Neuronal stem cell (in vitro differentiated cells): ENCODE data around the gene ABCB9.
A peak's percentile ranks its signal among the peaks of the same experiment; 100 is the strongest.

Source experiments
- DNase-seq: peaks from one replicate; pipeline ENCODE4 v3.0.0-alpha.2; 2013; ENCODE audit warnings: low spot score
- H2AFZ ChIP-seq: one replicate; pipeline ENCODE4 v1.6.1; 2013; ENCODE audit warnings: mild to moderate bottlenecking, low read length, inconsistent platforms
- H2AK5ac ChIP-seq: 2 replicates; pipeline ENCODE4 v1.6.1; 2013; ENCODE audit warnings: low read depth, mild to moderate bottlenecking, inconsistent platforms, low read length, moderate library complexity, mixed read lengths
- H2BK120ac ChIP-seq: 2 replicates; pipeline ENCODE4 v1.6.1; 2013; ENCODE audit warnings: low read depth, mild to moderate bottlenecking, inconsistent platforms, low read length, moderate library complexity, mixed read lengths
- H2BK12ac ChIP-seq: one replicate; pipeline ENCODE4 v1.6.1; 2013; ENCODE audit warnings: low read length, inconsistent platforms
- H2BK15ac ChIP-seq: 2 replicates; pipeline ENCODE4 v1.6.1; 2013; ENCODE audit warnings: mild to moderate bottlenecking, low read length, inconsistent platforms, mixed read lengths
- H2BK5ac ChIP-seq: one replicate; pipeline ENCODE4 v1.6.1; 2013; ENCODE audit warnings: inconsistent platforms, mild to moderate bottlenecking, low read length, moderate library complexity
- H3K14ac ChIP-seq: one replicate; pipeline ENCODE4 v1.6.1; 2013; ENCODE audit warnings: low read length, inconsistent platforms
- H3K18ac ChIP-seq: 2 replicates; pipeline ENCODE4 v1.6.1; 2013; ENCODE audit warnings: low read length, inconsistent platforms
- H3K23ac ChIP-seq: 2 replicates; pipeline ENCODE4 v1.6.1; 2013; ENCODE audit warnings: low read depth, mild to moderate bottlenecking, mixed read lengths, low read length, inconsistent platforms; ENCODE audit not compliant: poor library complexity
- H3K27ac ChIP-seq: replicated peaks from 3 replicates; pipeline ENCODE4 v1.5.1; 2013; ENCODE audit warnings: low read length, inconsistent platforms
- H3K27me3 ChIP-seq, 3 experiments: 2 replicates each; pipeline ENCODE4 v1.6.1; 2013; ENCODE audit warnings: low read length in 3 of 3, mild to moderate bottlenecking in 2 of 3, inconsistent platforms in 1 of 3, low read depth in 1 of 3, mixed read lengths in 1 of 3, moderate library complexity in 1 of 3; ENCODE audit not compliant: control insufficient read depth in 3 of 3, insufficient read depth in 3 of 3
- H3K36me3 ChIP-seq, 2 donors: replicated peaks in 1 of 2; 2 replicates each; pipeline ENCODE4 v1.6.1; 2013; ENCODE audit warnings: low read length in 2 of 2; ENCODE audit not compliant: control insufficient read depth in 2 of 2, insufficient read depth in 2 of 2
- H3K4ac ChIP-seq: 2 replicates; pipeline ENCODE4 v1.6.1; 2013; ENCODE audit warnings: inconsistent platforms, mild to moderate bottlenecking, low read length, moderate library complexity
- H3K4me1 ChIP-seq, 2 donors: 1 replicate in 1 of 2; 2 replicates in 1 of 2; pipeline ENCODE4 v1.6.1; 2013; ENCODE audit warnings: low read length in 2 of 2, low read depth in 1 of 2; ENCODE audit not compliant: control insufficient read depth in 2 of 2, insufficient read depth in 1 of 2
- H3K4me2 ChIP-seq: one replicate; pipeline ENCODE4 v1.6.1; 2013; ENCODE audit warnings: mild to moderate bottlenecking, low read length, inconsistent platforms; ENCODE audit not compliant: insufficient read depth, poor library complexity, severe bottlenecking
- H3K4me3 ChIP-seq, 2 donors: 2 replicates each; pipeline ENCODE4 v1.5.1; 2013; ENCODE audit warnings: low read length in 2 of 2, mild to moderate bottlenecking in 2 of 2, inconsistent platforms in 1 of 2, moderate library complexity in 1 of 2
- H3K79me1 ChIP-seq: one replicate; pipeline ENCODE4 v1.6.1; 2013; ENCODE audit warnings: low read depth, mild to moderate bottlenecking, inconsistent platforms, low read length, moderate library complexity
- H3K9ac ChIP-seq: one replicate; pipeline ENCODE4 v1.6.1; 2013; ENCODE audit warnings: mild to moderate bottlenecking, low read depth, low read length, inconsistent platforms; ENCODE audit not compliant: poor library complexity
- H3K9me3 ChIP-seq, 2 donors: replicated peaks in 1 of 2; 2 replicates each; pipeline versions ENCODE3 to v1.6.1; 2013; ENCODE audit warnings: low read length in 2 of 2, mild to moderate bottlenecking in 2 of 2, inconsistent platforms in 1 of 2, low read depth in 1 of 2, mixed read lengths in 1 of 2, moderate library complexity in 1 of 2; ENCODE audit not compliant: control insufficient read depth in 2 of 2, insufficient read depth in 1 of 2
- H4K8ac ChIP-seq: one replicate; pipeline ENCODE4 v1.6.1; 2013; ENCODE audit warnings: low read depth, mild to moderate bottlenecking, inconsistent platforms, low read length, moderate library complexity
- H4K91ac ChIP-seq: one replicate; pipeline ENCODE4 v1.6.1; 2013; ENCODE audit warnings: low read length, low read depth, mild to moderate bottlenecking, inconsistent platforms; ENCODE audit not compliant: poor library complexity
- WGBS, 2 donors: extraction: QIAGEN DNeasy Blood & Tissue Kit; methylation state at CpG; one replicate each; pipeline ENCODE4 v1.1.7; 2013; ENCODE audit warnings: missing lambda C conversion rate in 2 of 2, mixed read lengths in 1 of 2; ENCODE audit not compliant: insufficient read length in 2 of 2, insufficient replicate concordance in 1 of 2; ENCODE audit errors: extremely low coverage in 2 of 2; 5-methylcytosine and 5-hydroxymethylcytosine counted together

ABCB9 gene

DNA sequence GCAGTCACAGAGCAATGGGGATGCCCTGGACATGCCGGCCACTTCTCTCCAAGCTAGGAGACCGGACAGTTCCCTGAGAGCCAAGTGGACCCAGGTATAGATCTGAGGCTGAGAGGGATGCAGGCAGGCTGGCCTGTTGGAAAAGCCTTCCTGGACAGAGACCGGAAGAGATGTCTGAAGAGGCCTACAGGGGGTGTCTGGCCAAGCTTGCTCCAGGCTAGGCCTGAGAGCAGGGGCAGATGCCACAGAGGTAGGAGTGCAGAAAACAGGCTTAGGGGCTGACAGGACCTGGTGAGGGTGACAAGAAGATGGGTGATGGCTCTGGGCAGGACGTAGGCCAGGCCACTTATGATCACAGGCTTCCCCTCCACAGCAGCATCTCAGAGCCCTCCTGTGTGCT, 44.4 kb upstream of the ABCB9 start:
- H2BK120ac ChIP-seq: no peak overlapping the region
- WGBS, 2 donors: no CpG with 5 or more reads among the region's 4 CpGs
- H2BK15ac ChIP-seq: no peak overlapping the region
- no peaks in the 10 kb centered on the region for H3K4me1 ChIP-seq
- H3K36me3 ChIP-seq: no peaks in the 10 kb centered on the region
- H3K27ac ChIP-seq: no peak overlapping the region
- no peak overlapping the region for H3K18ac ChIP-seq
- no peaks in the 10 kb centered on the region for H3K27me3 ChIP-seq
- no peak overlapping the region for H3K23ac ChIP-seq
- H2BK5ac ChIP-seq: no peak overlapping the region
- H3K4me2 ChIP-seq: no peak overlapping the region
- H3K14ac ChIP-seq: no peak overlapping the region
- H3K9me3 ChIP-seq: no peaks in the 10 kb centered on the region
- peak overlapping the region in 1 of 2 donors; percentile 17 for H3K4me3 ChIP-seq
- no peak overlapping the region for H2BK12ac ChIP-seq
- H3K9ac ChIP-seq: no peak overlapping the region
- no peak overlapping the region for H4K8ac ChIP-seq
- no peak overlapping the region for H4K91ac ChIP-seq
- H2AFZ ChIP-seq: no peak overlapping the region
- H3K4ac ChIP-seq: no peak overlapping the region
- no peaks in the 10 kb centered on the region for H3K79me1 ChIP-seq
- DNase-seq: no peak
- H2AK5ac ChIP-seq: no peak overlapping the region

DNA sequence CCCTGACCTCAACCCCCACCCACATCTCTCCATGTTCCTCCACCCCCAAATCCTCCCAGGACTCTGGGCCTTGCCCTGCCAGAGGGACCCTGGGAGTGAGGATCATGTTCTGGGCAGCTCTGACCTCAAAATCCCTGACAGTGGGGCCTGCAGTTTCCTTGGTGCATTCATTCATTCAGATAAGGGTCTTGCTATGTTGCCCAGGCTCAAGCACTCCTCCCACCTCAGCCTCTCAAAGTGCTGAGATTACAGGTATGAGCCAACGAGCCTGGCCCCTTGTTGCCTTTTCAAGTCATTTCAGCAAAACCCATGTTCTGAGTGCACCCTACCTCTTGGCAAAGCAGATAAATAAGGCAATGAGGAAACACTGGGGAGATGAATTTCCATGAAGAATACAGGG, 43.8 kb upstream of the ABCB9 start:
- H3K79me1 ChIP-seq: no peaks in the 10 kb centered on the region
- H3K9ac ChIP-seq: no peak overlapping the region
- H2AK5ac ChIP-seq: no peak overlapping the region
- H3K9me3 ChIP-seq: no peaks in the 10 kb centered on the region
- no peak overlapping the region for H3K4me2 ChIP-seq
- no peak overlapping the region for H2BK15ac ChIP-seq
- no peak overlapping the region for H3K18ac ChIP-seq
- H3K4ac ChIP-seq: no peak overlapping the region
- no peaks in the 10 kb centered on the region for H3K27me3 ChIP-seq
- no peak overlapping the region for H3K27ac ChIP-seq
- DNase-seq: no peak
- H2BK12ac ChIP-seq: no peak overlapping the region
- no peak overlapping the region for H2BK120ac ChIP-seq
- no peak overlapping the region for H2BK5ac ChIP-seq
- H3K23ac ChIP-seq: no peak overlapping the region
- no CpG with 5 or more reads among the region's 1 CpG for WGBS, 2 donors
- H3K14ac ChIP-seq: no peak overlapping the region
- no peaks in the 10 kb centered on the region for H3K4me1 ChIP-seq
- no peak overlapping the region for H2AFZ ChIP-seq
- H4K8ac ChIP-seq: no peak overlapping the region
- H3K4me3 ChIP-seq: no peak overlapping the region
- H3K36me3 ChIP-seq: no peaks in the 10 kb centered on the region
- H4K91ac ChIP-seq: no peak overlapping the region

- Histone ChIP-seq H2AK5ac (no peak overlapping the region), H3K4me3 (peak overlapping the region in 1 of 2 donors; percentile 62), H4K8ac (no peak overlapping the region), H3K9ac (no peak overlapping the region), H3K4me2 (no peak overlapping the region), H3K9me3 (no peaks in the 10 kb centered on the region), H2BK12ac (no peak overlapping the region), H2AFZ (no peak overlapping the region), H2BK15ac (no peak overlapping the region), H3K4ac (no peak overlapping the region), H2BK120ac (no peak overlapping the region), H3K79me1 (no peaks in the 10 kb centered on the region), H2BK5ac (no peak overlapping the region), H3K14ac (no peak overlapping the region), H4K91ac (no peak overlapping the region), H3K27ac (no peak overlapping the region), H3K23ac (no peak overlapping the region), H3K36me3 (no peaks in the 10 kb centered on the region), H3K4me1 (no peaks in the 10 kb centered on the region), H3K18ac (no peak overlapping the region), H3K27me3 (no peaks in the 10 kb centered on the region)
- no peak for DNase-seq
- WGBS, 2 donors: no CpG with 5 or more reads among the region's 12 CpGs
Measured at GRCh38 chr12:123006977-123007376, 40.7 kb upstream of the ABCB9 start.

DNA sequence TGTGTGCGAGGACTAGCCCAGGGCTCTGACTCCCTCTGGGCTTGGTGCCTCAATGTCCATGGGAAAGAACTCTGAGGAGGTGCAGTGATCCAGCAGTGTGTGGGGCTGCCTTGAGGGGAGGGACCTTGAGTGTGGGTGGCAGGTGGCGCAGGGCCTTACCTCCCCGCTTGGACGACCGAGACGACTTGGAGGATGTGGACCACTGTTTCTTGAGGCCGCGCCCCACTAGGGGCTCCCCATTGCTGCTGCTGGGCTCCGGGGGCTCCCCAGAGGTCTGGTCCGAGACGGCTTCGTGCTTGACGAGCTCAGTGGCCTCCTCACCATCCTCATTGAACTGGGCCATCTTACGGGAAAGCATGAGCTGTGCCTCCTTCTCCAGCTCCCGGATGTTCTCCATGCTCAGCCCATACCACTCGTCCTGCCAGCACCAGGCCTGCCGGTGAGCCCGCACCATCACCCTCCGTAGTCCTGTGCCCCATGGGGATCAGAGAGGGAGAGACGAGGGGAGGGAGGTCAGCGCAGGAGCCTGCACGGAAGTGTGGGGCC, 38.9 kb upstream of the ABCB9 start:
- Histone ChIP-seq H3K14ac (no peak overlapping the region), H2AK5ac (peak overlapping the region; percentile 64), H3K18ac (no peak overlapping the region), H3K27ac (no peak overlapping the region), H4K8ac (no peak overlapping the region), H4K91ac (no peak overlapping the region), H2BK15ac (no peak overlapping the region), H3K4me2 (no peak overlapping the region), H2BK12ac (no peak overlapping the region), H3K4ac (no peak overlapping the region), H3K9ac (no peak overlapping the region), H2AFZ (no peak overlapping the region), H3K23ac (no peak overlapping the region), H3K27me3 (no peaks in the 10 kb centered on the region), H2BK120ac (no peak overlapping the region), H3K4me3 (no peak overlapping the region), H3K4me1 (no peaks in the 10 kb centered on the region), H3K36me3 (no peaks in the 10 kb centered on the region), H2BK5ac (peak overlapping the region; percentile 78), H3K79me1 (no peaks in the 10 kb centered on the region), H3K9me3 (no peaks in the 10 kb centered on the region)
- no peak for DNase-seq
- WGBS, 2 donors: no CpG with 5 or more reads among the region's 22 CpGs
